HL-60/S4 treated with retinoic acid at 250 ng/mL for 4 days and 3 days (cell line): ENCODE results near the gene HNRNPUL1.

Experiments
- in situ Hi-C: fragments of 300-500 bp; cut with MboI; formaldehyde crosslinking; loops from 2 replicates; pipeline ENCODE4 v1.7.0; 2022; ENCODE audit warnings: low sequenced_read_pairs

The HNRNPUL1 gene

GRCh38 chr19:41233748-41234240, 30.4 kb upstream of the HNRNPUL1 start:
- in situ Hi-C loops: no loop called here

- in situ Hi-C loops: no loop called here
Observed at GRCh38 chr19:41234512-41235168, 29.5 kb upstream of the HNRNPUL1 start.

- in situ Hi-C loops: no loop called here
Observed at GRCh38 chr19:41235480-41235879, 28.7 kb upstream of the HNRNPUL1 start.

- in situ Hi-C loops: no loop called here
Observed at GRCh38 chr19:41238244-41238643, 25.9 kb upstream of the HNRNPUL1 start.

- in situ Hi-C loops: no loop called here
Observed at GRCh38 chr19:41239363-41239762, 24.8 kb upstream of the HNRNPUL1 start.

- in situ Hi-C loops: no loop called here
Observed at GRCh38 chr19:41239961-41240574, 24.1 kb upstream of the HNRNPUL1 start.

- in situ Hi-C loops: no loop called here
Observed at GRCh38 chr19:41241859-41242258, 22.3 kb upstream of the HNRNPUL1 start.

- in situ Hi-C loops: no loop called here
Observed at GRCh38 chr19:41244117-41244516, 20.1 kb upstream of the HNRNPUL1 start.

- in situ Hi-C loops: no loop called here
Observed at GRCh38 chr19:41245843-41246242, 18.3 kb upstream of the HNRNPUL1 start.

- in situ Hi-C loops: no loop called here
Observed at GRCh38 chr19:41248895-41249294, 15.3 kb upstream of the HNRNPUL1 start.

GRCh38 chr19:41249707-41250423, 14.3 kb upstream of the HNRNPUL1 start:
- in situ Hi-C loops: no loop called here

- in situ Hi-C loops: no loop called here
Observed at GRCh38 chr19:41253660-41254059, 10.5 kb upstream of the HNRNPUL1 start.

GRCh38 chr19:41255171-41255570, 9.0 kb upstream of the HNRNPUL1 start:
- in situ Hi-C loops: no loop called here

GRCh38 chr19:41261474-41262190, 2.5 kb upstream of the HNRNPUL1 start:
- in situ Hi-C loops: no loop called here

GRCh38 chr19:41263042-41263849, 926 bp upstream of the HNRNPUL1 start:
- in situ Hi-C loops: no loop called here

- in situ Hi-C loops: no loop called here
Observed at GRCh38 chr19:41264581-41265394, 616 bp downstream of the HNRNPUL1 start.

GRCh38 chr19:41265395-41266153, 1.4 kb downstream of the HNRNPUL1 start:
- in situ Hi-C loops: no loop called here

- in situ Hi-C loops: no loop called here
Observed at GRCh38 chr19:41269055-41269454, 4.9 kb downstream of the HNRNPUL1 start.

- in situ Hi-C loops: no loop called here
Observed at GRCh38 chr19:41269571-41269970, 5.4 kb downstream of the HNRNPUL1 start.
